ENCODE data around the gene TBC1D17.

The TBC1D17 gene

GRCh38 chr19:49847731-49848696 is 29.5 kb upstream of the TBC1D17 start:
- in situ Hi-C loops (cut with MboI; ENCODE audit: low sequenced_read_pairs) = no loop called here

- in situ Hi-C loops (cut with MboI; ENCODE audit: low sequenced_read_pairs) = no loop called here
These were observed 28.6 kb upstream of the TBC1D17 start for GRCh38 chr19:49848938-49849337.

- in situ Hi-C loops (cut with MboI; ENCODE audit: low sequenced_read_pairs) = no loop called here
These were observed 27.9 kb upstream of the TBC1D17 start for GRCh38 chr19:49849433-49850220.

- in situ Hi-C loops (cut with MboI; ENCODE audit: low sequenced_read_pairs) = no loop called here
These were observed 27.3 kb upstream of the TBC1D17 start for GRCh38 chr19:49850221-49850486.

- in situ Hi-C loops (cut with MboI; ENCODE audit: low sequenced_read_pairs) = no loop called here
These were observed 26.8 kb upstream of the TBC1D17 start, which contains the start of gene PTOV1 for GRCh38 chr19:49850487-49851342. TSS of gene PTOV1 (plus strand) at chr19:49851159.

- in situ Hi-C loops (cut with MboI; ENCODE audit: low sequenced_read_pairs) = no loop called here
These were observed 25.8 kb upstream of the TBC1D17 start for GRCh38 chr19:49851456-49852259.

- in situ Hi-C loops (cut with MboI; ENCODE audit: low sequenced_read_pairs) = no loop called here
These were observed 24.8 kb upstream of the TBC1D17 start for GRCh38 chr19:49852631-49853126.

GRCh38 chr19:49853852-49854377 is 23.6 kb upstream of the TBC1D17 start:
- in situ Hi-C loops (cut with MboI; ENCODE audit: low sequenced_read_pairs) = no loop called here

GRCh38 chr19:49854378-49855263 is 22.9 kb upstream of the TBC1D17 start:
- in situ Hi-C loops (cut with MboI; ENCODE audit: low sequenced_read_pairs) = no loop called here

GRCh38 chr19:49855277-49855675 is 22.2 kb upstream of the TBC1D17 start:
- in situ Hi-C loops (cut with MboI; ENCODE audit: low sequenced_read_pairs) = no loop called here

- in situ Hi-C loops (cut with MboI; ENCODE audit: low sequenced_read_pairs) = no loop called here
These were observed 21.6 kb upstream of the TBC1D17 start for GRCh38 chr19:49855676-49856573.

- in situ Hi-C loops (cut with MboI; ENCODE audit: low sequenced_read_pairs) = no loop called here
These were observed 20.9 kb upstream of the TBC1D17 start for GRCh38 chr19:49856574-49857021.

GRCh38 chr19:49857061-49857837 is 20.3 kb upstream of the TBC1D17 start:
- in situ Hi-C loops (cut with MboI; ENCODE audit: low sequenced_read_pairs) = no loop called here

- in situ Hi-C loops (cut with MboI; ENCODE audit: low sequenced_read_pairs) = no loop called here
These were observed 19.7 kb upstream of the TBC1D17 start for GRCh38 chr19:49857838-49858087.

- in situ Hi-C loops (cut with MboI; ENCODE audit: low sequenced_read_pairs) = no loop called here
These were observed 19.2 kb upstream of the TBC1D17 start for GRCh38 chr19:49858088-49858985.

GRCh38 chr19:49859682-49860335 is 17.7 kb upstream of the TBC1D17 start:
- in situ Hi-C loops (cut with MboI; ENCODE audit: low sequenced_read_pairs) = no loop called here
